Measurements from ENCODE around the gene GLIS1. TPM values are rescaled to one million over a fixed set of nuclear protein-coding genes. Genes with fewer than 3 reads are reported as not detected.
A peak's percentile ranks its signal among the peaks of the same experiment; 100 is the strongest.

The GLIS1 gene
- polyA plus RNA-seq, 3 donors from 2014 or later: not detected

DNA sequence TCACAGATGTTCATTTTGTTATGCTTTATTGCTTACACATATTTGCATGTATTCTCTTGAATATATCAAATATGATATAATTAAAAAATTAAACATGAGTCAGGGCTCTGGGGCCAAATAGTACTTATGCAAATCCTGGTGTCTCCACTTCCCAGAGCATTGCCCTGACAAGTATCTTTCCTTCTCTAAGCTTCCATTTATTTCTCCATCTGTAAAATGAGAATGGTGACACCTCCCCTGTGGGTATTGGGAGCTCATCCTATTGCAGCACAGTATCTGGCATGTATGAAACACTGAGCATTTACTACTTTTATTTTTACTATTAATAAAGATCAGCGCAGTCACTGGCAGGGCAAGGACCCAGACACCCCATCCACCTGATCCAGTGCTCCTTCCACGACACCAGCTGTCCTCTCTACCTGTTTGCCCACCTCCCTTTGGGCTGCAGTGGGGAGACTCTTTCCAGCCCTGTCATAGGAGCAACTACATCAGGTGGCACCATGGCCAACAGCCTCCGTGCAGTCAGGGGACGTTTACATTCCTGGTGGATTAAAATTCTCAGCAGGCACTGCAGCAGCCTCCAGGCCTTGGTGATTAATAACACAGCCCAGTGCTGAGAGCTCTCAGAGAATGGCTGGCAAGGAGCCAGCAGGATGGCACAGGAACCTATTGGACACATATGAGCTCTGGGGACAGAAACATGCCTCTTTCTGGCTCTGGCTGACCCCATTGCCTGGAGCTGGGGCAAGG lies 166.7 kb downstream of the GLIS1 start:
- Mint-ChIP-seq H3K27ac (no peak overlapping the region), H3K27me3 (ENCODE audit: low read depth in 3 of 3) (peaks cover 5 to 15% (median 9%) of the 10 kb centered on the region in 3 donors), H3K9me3 (peaks cover 0 to 2% (median under 1%) of the 10 kb centered on the region in 6 donors), H3K36me3 (peaks cover under 1 to 6% (median 5%) of the 10 kb centered on the region in 3 donors), H3K4me3 (no peak overlapping the region), H3K4me1 (peaks cover 28 to 29% of the 10 kb centered on the region in 2 donors)
- no peak for DNase-seq

DNA sequence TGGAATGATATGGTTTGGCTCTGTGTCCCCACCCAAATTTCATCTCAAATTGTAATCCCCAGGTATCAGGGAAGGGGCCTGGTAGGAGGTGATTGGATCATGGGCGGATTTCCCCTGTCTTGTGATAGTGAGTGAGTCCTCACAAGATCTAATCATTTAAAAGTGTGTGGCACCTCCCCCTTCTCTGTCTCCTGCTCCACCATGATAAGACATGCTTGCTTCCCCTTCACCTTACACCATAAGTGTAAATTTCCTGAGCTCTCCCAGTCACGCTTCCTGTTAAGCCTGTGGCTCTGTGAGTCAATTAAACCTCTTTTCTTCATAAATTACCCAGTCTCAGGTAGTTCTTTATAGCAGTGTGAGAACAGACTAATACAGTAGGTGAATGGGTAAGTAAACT lies 170.4 kb downstream of the GLIS1 start:
- peaks cover 0 to 1% of the 10 kb centered on the region in 2 donors for H3K4me1 Mint-ChIP-seq
- no peak for DNase-seq
- H3K4me3 Mint-ChIP-seq: no peak overlapping the region
- H3K27ac Mint-ChIP-seq: no peak overlapping the region
- H3K27me3 Mint-ChIP-seq (ENCODE audit: low read depth in 3 of 3): peaks cover 5 to 13% (median 7%) of the 10 kb centered on the region in 3 donors
- peaks cover 7 to 12% (median 12%) of the 10 kb centered on the region in 3 donors for H3K36me3 Mint-ChIP-seq
- peaks cover 0 to 6% (median 5%) of the 10 kb centered on the region in 6 donors for H3K9me3 Mint-ChIP-seq

DNA sequence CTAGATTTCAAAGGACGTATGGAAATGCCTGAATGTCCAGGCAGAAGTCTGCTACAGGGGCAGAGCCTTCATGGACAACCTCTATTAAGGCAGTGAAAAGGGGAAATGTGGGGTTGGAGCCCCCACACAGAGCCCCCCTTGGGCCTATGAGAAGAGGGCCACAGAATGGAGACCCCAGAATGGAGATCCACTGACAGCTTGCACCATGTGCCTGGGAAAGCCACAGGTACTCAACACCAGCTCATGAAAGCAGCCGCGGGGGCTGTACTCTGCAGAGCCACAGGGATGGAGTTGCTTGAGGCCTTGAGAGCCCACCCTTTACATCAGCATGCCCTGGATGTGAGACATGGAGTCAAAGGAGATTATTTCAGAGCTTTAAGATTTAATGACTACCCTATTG lies 171.1 kb downstream of the GLIS1 start:
- Mint-ChIP-seq H3K36me3 (peaks cover 7 to 12% (median 12%) of the 10 kb centered on the region in 3 donors), H3K4me3 (no peak overlapping the region), H3K27ac (no peak overlapping the region), H3K4me1 (peaks cover under 1 to 8% of the 10 kb centered on the region in 2 donors), H3K27me3 (ENCODE audit: low read depth in 3 of 3) (peaks cover 7 to 14% (median 7%) of the 10 kb centered on the region in 3 donors), H3K9me3 (peaks cover 0 to 6% (median 5%) of the 10 kb centered on the region in 6 donors)
- DNase-seq: no peak

DNA sequence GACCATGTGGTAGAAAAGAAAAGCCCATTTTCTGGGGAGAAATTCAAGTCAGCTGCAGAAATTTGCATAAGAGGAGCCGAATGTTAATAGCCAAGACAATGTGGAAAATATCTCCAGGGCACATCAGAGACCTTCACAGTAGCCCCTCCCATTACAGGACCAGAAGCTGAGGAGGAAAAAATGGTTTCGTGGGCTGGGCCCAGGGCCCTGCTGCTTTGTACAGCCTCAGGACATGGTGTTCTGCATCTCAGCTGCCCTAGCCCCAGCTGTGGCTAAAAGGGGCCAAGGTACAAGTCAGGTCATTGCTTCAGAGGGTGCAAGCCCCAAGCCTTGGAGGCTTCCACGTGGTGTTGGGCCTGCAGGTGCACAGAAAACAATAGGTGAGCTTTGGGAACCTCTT lies 171.5 kb downstream of the GLIS1 start:
- H3K4me3 Mint-ChIP-seq: no peak overlapping the region
- H3K27me3 Mint-ChIP-seq (ENCODE audit: low read depth in 3 of 3): peaks cover 7 to 18% (median 9%) of the 10 kb centered on the region in 3 donors
- H3K4me1 Mint-ChIP-seq: peaks cover 5 to 12% of the 10 kb centered on the region in 2 donors
- H3K36me3 Mint-ChIP-seq: peaks cover 7 to 12% (median 12%) of the 10 kb centered on the region in 3 donors
- no peak for DNase-seq
- peaks cover 0 to 6% (median 5%) of the 10 kb centered on the region in 6 donors for H3K9me3 Mint-ChIP-seq
- no peak overlapping the region for H3K27ac Mint-ChIP-seq

DNA sequence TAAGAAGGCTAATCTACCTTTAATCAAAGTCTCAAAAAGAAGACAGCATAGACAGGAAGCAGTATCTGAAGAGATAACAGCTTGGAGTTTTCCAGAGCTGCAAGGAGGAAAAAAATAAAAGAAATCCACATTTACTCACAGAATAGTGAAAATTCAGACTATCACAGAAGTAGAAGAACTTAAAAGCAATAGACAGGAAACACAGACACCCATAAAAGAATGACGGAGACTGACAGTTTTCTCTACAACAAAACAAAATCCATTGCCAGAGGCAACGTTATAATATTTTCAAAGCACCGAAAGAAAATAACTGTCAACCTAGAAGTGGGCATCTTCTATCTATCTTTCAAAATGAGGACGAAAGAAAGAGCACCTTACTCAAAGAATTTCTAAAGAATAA lies 175.4 kb downstream of the GLIS1 start:
- no peak overlapping the region for H3K4me3 Mint-ChIP-seq
- H3K4me1 Mint-ChIP-seq: peaks cover 13 to 21% of the 10 kb centered on the region in 2 donors

DNA sequence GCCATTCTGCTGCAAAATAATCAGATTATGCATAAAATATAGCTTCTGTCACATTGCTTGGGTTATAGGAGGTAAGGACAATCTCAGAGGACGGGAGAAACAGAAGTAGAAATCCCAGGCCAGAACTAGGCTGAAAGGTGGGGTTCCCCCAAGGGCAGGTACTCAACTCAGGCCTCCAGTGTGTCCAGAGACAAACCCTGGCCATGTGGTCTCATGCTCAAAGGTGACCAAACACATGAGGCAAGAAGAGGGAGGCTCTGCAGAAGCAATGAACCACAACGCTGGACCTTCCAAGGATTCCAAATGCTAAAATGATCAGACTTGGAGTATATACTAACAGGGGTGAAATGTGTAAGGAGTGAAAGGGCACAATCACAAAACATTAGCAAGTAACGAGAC lies 176.0 kb downstream of the GLIS1 start:
- DNase-seq: no peak
- H3K4me1 Mint-ChIP-seq: peaks cover 13 to 21% of the 10 kb centered on the region in 2 donors
- H3K27ac Mint-ChIP-seq: peak overlapping the region in 1 of 6 donors; percentile 6
- H3K9me3 Mint-ChIP-seq: peaks cover 0 to 6% (median 5%) of the 10 kb centered on the region in 6 donors
- H3K4me3 Mint-ChIP-seq: peak overlapping the region in 2 of 5 donors; percentile 53 to 71
- peaks cover 3 to 20% (median 16%) of the 10 kb centered on the region in 3 donors for H3K27me3 Mint-ChIP-seq (ENCODE audit: low read depth in 3 of 3)
- H3K36me3 Mint-ChIP-seq: peaks cover 7 to 13% (median 8%) of the 10 kb centered on the region in 3 donors

More for the DNA sequence above, 175.4 kb downstream of the GLIS1 start:
- H3K36me3 Mint-ChIP-seq: peaks cover 7 to 15% (median 10%) of the 10 kb centered on the region in 3 donors
- no peak overlapping the region for H3K27ac Mint-ChIP-seq
- peaks cover 0 to 6% (median 5%) of the 10 kb centered on the region in 6 donors for H3K9me3 Mint-ChIP-seq
- peaks cover 3 to 20% (median 16%) of the 10 kb centered on the region in 3 donors for H3K27me3 Mint-ChIP-seq (ENCODE audit: low read depth in 3 of 3)
- DNase-seq: no peak

DNA sequence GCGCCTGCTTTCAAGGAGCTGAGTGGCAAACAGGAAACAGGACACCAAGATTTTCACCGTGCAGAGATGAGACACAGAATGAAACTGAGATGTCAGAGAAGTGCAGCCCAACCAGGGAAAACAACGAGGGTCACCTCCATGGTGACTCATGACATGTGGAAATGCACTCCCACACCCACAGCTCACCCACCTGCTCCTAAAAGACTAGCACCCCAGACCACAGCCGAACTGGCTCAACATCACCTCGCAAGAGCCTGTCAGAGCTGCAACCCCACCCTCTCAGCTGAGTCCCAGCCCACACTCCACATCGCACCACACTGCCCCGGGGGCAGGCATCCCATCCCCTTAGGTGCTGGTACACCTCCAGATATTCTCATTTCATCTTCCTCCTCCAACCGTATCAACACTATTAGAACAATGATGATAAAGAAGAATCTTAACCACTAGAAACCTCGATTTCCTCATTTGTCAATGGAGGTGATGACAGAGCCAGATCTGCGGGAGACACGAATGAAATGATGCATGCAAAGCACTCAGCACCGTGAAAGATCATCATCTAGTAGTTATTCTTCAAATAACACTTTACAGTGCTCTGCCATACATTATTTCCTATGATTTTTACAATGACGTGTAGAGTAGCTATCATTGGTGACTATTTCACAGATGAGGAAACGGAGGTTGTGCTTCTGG lies 176.5 kb downstream of the GLIS1 start:
- Mint-ChIP-seq H3K4me3 (peak overlapping the region; percentile 31 to 71 (median 58)), H3K27me3 (ENCODE audit: low read depth in 3 of 3) (peaks cover 3 to 20% (median 16%) of the 10 kb centered on the region in 3 donors), H3K4me1 (peaks cover 13 to 21% of the 10 kb centered on the region in 2 donors), H3K36me3 (peaks cover 7 to 13% (median 8%) of the 10 kb centered on the region in 3 donors), H3K9me3 (peaks cover 0 to 6% (median 5%) of the 10 kb centered on the region in 6 donors), H3K27ac (peak overlapping the region in 4 of 6 donors; percentile 5 to 73 (median 52))
- peak; percentile 57 to 68 (median 63) for DNase-seq

DNA sequence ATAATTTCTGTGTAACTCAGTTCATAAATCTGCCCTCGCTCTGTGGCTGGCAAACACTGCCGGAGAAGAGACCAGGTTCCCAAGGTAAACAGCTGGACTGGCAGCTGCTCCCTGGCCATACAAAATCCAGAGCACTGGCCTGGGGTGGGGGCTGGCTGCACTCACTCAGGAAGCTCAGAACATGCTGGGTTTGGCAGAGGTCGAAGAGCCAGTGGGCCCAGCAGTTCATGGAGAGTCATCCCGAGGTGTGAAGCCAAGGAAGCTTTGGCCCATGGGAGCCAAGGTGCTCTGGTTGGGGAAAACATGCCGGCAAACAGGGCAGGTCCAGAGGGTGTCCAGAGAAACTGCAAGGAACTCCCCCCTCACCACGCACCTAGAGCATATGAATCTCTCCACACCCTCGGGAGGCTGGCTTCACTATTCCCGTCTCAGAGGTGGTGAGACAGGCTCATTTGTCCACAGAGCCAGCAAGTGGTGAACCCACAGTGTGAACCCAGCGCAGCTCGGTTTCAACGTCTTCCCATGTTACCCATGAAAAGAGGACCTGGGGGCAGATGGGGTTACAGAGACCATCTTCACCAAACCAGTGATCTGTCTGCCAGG lies 177.4 kb downstream of the GLIS1 start:
- peaks cover 13 to 21% of the 10 kb centered on the region in 2 donors for H3K4me1 Mint-ChIP-seq
- peak in 1 of 3 donors; percentile 29 for DNase-seq
- peak overlapping the region; percentile 31 to 71 (median 58) for H3K4me3 Mint-ChIP-seq
- peaks cover 0 to 5% (median 0%) of the 10 kb centered on the region in 3 donors for H3K36me3 Mint-ChIP-seq
- H3K27ac Mint-ChIP-seq: peak overlapping the region in 4 of 6 donors; percentile 5 to 73 (median 52)
- no peaks in the 10 kb centered on the region for H3K9me3 Mint-ChIP-seq
- peaks cover 3 to 20% (median 16%) of the 10 kb centered on the region in 3 donors for H3K27me3 Mint-ChIP-seq (ENCODE audit: low read depth in 3 of 3)

DNA sequence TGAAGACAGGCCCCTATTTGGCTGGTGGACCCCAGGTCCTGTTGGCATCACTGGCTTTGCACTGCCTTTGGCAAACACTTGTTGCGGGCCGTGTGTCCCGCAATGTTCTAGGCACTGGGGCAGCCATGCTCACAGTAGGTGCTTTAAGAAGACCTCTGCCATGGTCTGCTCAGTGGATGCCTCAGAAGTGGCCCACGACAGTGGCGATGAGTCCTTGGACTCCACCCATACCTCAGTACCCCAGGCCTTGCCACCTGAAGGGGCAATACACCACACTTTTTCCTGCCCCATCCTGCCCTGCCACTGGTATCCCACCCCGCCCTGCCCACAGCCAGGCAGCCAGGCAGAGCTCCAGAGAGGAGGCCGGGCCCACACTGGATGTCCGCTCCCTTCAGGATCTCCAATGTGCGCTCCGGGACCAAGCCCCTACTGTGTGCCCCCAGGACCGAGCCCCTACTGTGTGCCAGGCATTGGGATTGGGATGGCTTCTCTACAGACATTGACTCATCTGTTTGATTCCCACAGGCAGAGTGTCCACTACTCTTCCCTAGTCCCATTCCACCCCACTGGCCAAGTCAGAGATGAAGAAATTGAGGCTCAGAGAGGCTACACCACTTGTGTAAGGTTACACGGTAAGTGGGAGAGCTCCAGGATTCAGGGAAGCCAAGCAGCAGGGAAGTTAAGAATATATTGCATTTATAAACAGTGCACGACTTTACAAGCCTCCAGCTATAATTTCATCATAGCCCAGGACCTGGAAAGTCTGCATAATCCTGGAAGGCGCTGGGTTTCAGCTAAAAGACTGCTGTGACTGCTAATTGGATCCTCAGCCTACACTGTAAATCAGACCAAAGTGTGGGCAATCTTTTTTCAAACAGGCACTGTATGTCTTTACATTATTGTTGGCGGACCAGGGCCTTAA lies 178.1 kb downstream of the GLIS1 start:
- Mint-ChIP-seq H3K4me1 (peaks cover 13 to 21% of the 10 kb centered on the region in 2 donors), H3K27me3 (ENCODE audit: low read depth in 3 of 3) (peaks cover 2 to 18% (median 16%) of the 10 kb centered on the region in 3 donors), H3K9me3 (no peaks in the 10 kb centered on the region), H3K36me3 (peaks cover 0 to 4% (median 0%) of the 10 kb centered on the region in 3 donors), H3K27ac (no peak overlapping the region), H3K4me3 (no peak overlapping the region)
- no peak for DNase-seq

DNA sequence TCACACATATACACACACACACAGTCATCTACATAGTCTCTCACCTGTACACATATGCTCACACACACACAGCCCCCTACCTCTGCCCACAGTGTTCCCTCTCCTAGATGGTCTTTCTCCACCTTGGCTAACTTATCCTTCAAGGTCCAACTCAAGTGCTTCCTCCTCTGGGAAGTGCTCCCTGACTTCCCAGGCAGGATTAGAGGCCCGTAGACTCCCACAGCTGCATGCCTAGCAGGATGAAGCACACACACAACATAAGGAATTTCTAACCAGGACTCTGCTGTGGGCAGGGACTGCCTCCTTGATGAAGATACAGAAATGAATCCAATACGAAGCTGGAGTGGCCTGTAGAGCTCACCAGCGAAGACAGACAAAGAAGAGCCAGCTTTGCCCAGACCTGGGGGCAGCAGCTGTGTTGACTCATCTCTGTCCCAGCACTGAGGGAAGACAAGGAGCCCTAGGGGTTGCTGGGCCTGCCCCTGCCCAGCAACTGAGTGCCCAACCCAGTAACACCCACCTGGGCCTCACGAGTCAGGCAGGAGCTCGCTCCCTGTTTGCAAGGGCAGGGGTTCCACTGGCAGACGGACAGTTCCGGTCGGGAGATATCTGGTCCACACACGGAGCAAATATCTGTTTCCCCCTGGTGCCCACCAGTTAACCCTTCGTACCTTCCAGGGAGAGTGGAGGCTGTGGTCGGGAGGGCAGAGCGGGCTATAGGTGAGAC lies 178.9 kb downstream of the GLIS1 start:
- Mint-ChIP-seq H3K9me3 (no peaks in the 10 kb centered on the region), H3K27ac (no peak overlapping the region), H3K4me3 (no peak overlapping the region), H3K27me3 (ENCODE audit: low read depth in 3 of 3) (peaks cover 2 to 15% (median 14%) of the 10 kb centered on the region in 3 donors), H3K4me1 (peaks cover 13 to 21% of the 10 kb centered on the region in 2 donors), H3K36me3 (peaks cover 0 to 4% (median 0%) of the 10 kb centered on the region in 3 donors)
- no peak for DNase-seq

DNA sequence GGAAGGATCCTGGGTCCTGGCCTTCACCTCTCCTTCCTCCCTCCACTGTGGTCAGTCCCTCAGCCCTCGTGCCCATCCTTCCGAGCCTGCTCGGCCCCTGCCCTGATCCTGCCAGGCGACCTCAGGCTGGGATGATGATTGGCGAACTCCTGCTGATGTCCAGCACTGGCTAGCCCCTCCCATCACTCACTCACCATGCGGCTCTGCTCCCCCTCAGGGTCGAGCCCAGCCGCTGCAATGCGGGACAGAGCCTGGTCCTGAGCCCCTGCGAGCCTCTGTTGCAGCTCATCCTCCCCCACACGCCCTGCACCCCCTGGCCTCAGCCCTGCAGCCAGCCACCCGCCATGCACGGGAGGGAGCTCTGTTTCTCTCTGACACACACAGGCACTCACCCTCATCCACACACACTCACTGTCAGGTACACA lies 179.6 kb downstream of the GLIS1 start:
- Mint-ChIP-seq H3K27ac (no peak overlapping the region), H3K27me3 (ENCODE audit: low read depth in 3 of 3) (peaks cover 2 to 15% (median 14%) of the 10 kb centered on the region in 3 donors), H3K4me1 (peaks cover 13 to 21% of the 10 kb centered on the region in 2 donors), H3K4me3 (no peak overlapping the region), H3K9me3 (no peaks in the 10 kb centered on the region), H3K36me3 (peaks cover 0 to 4% (median 0%) of the 10 kb centered on the region in 3 donors)
- no peak for DNase-seq

DNA sequence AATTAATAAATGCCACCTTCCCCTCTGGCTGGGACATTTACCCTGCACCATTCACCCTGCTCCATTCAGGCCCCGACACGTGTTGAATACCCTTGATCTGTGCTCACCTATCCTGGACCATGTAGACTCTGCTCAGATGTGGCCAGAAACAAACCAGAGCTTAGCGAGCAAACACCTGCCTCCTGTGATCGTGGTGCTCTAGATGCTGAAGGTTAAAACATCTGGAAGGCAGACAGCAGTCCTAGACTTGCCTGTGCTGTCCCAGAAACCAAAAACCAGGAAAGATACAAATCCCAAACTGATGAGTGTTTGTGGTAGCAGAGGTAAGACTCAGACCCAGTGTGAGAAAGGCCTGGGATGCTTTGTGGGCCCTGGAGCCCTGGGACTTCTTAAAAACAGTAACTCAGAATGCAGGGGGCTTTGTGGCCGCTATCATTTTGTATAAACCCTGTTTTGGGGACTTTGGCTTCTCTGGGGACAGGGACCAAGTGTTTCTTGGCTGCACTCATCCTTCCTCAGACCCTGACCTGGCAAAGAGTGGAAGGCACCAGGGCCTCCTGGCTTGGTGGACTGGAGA lies 180.1 kb downstream of the GLIS1 start:
- no peak for DNase-seq
- Mint-ChIP-seq H3K27me3 (ENCODE audit: low read depth in 3 of 3) (peaks cover 2 to 14% (median 11%) of the 10 kb centered on the region in 3 donors), H3K27ac (peak overlapping the region in 1 of 6 donors; percentile 31), H3K36me3 (peaks cover 0 to 4% (median 0%) of the 10 kb centered on the region in 3 donors), H3K9me3 (no peaks in the 10 kb centered on the region), H3K4me3 (no peak overlapping the region), H3K4me1 (peaks cover 13 to 27% of the 10 kb centered on the region in 2 donors)
